ENCODE data around the gene TMED5. TPM values are rescaled to one million over a fixed set of nuclear protein-coding genes. Genes with fewer than 3 reads are reported as not detected.
"Not testable (repeated sequence)": the region's sequence is repeated elsewhere in the genome, so short reads cannot be mapped to it uniquely, and the experiment has no call there.

Gene TMED5
- polyA plus RNA-seq, 3 donors, result 74.3 to 119 (median 89.2) TPM

GRCh38 chr1:93186667-93187066, 6.5 kb upstream of the TMED5 start:
- no peak for DNase-seq (ENCODE audit: extremely low read depth in 1 of 11, low read depth in 9 of 11, low spot score in 4 of 11)

- peak in 1 of 11 donors; percentile 26 for DNase-seq (ENCODE audit: extremely low read depth in 1 of 11, low read depth in 9 of 11, low spot score in 4 of 11)
Observed at GRCh38 chr1:93180723-93181613, 755 bp upstream of the TMED5 start, which contains the start of gene CCDC18. TSS of gene CCDC18 (plus strand) at chr1:93180724. CDS start at chr1:93183362, 2,638 bp downstream.

GRCh38 chr1:93178418-93178817, 1.8 kb downstream of the TMED5 start:
- no peak for DNase-seq (ENCODE audit: extremely low read depth in 1 of 11, low read depth in 9 of 11, low spot score in 4 of 11)

GRCh38 chr1:93177991-93178390, 2.2 kb downstream of the TMED5 start:
- DNase-seq (ENCODE audit: extremely low read depth in 1 of 11, low read depth in 9 of 11, low spot score in 4 of 11), result peak in 1 of 11 donors; percentile 20

- DNase-seq (ENCODE audit: extremely low read depth in 1 of 11, low read depth in 9 of 11, low spot score in 4 of 11), result not testable (repeated sequence)
Observed at GRCh38 chr1:93174638-93175037, 5.6 kb downstream of the TMED5 start.

GRCh38 chr1:93172778-93173177, 7.4 kb downstream of the TMED5 start:
- DNase-seq (ENCODE audit: extremely low read depth in 1 of 11, low read depth in 9 of 11, low spot score in 4 of 11), result no peak

GRCh38 chr1:93171549-93172034, 8.6 kb downstream of the TMED5 start:
- DNase-seq (ENCODE audit: extremely low read depth in 1 of 11, low read depth in 9 of 11, low spot score in 4 of 11), result no peak

GRCh38 chr1:93170141-93170678, 10.0 kb downstream of the TMED5 start:
- DNase-seq (ENCODE audit: extremely low read depth in 1 of 11, low read depth in 9 of 11, low spot score in 4 of 11), result not testable (repeated sequence)

- DNase-seq (ENCODE audit: extremely low read depth in 1 of 11, low read depth in 9 of 11, low spot score in 4 of 11), result no peak
Observed at GRCh38 chr1:93167006-93167405, 13.2 kb downstream of the TMED5 start.

GRCh38 chr1:93165895-93166294, 14.3 kb downstream of the TMED5 start:
- DNase-seq (ENCODE audit: extremely low read depth in 1 of 11, low read depth in 9 of 11, low spot score in 4 of 11), result not testable (repeated sequence)

- no peak for DNase-seq (ENCODE audit: extremely low read depth in 1 of 11, low read depth in 9 of 11, low spot score in 4 of 11)
Observed at GRCh38 chr1:93164816-93165215, 15.4 kb downstream of the TMED5 start.

- not testable (repeated sequence) for DNase-seq (ENCODE audit: extremely low read depth in 1 of 11, low read depth in 9 of 11, low spot score in 4 of 11)
Observed at GRCh38 chr1:93163314-93163713, 16.9 kb downstream of the TMED5 start.

GRCh38 chr1:93159337-93159736, 20.9 kb downstream of the TMED5 start:
- DNase-seq (ENCODE audit: extremely low read depth in 1 of 11, low read depth in 9 of 11, low spot score in 4 of 11), result no peak

GRCh38 chr1:93155335-93155734, 24.9 kb downstream of the TMED5 start:
- no peak for DNase-seq (ENCODE audit: extremely low read depth in 1 of 11, low read depth in 9 of 11, low spot score in 4 of 11)

GRCh38 chr1:93154898-93155297, 25.3 kb downstream of the TMED5 start:
- DNase-seq (ENCODE audit: extremely low read depth in 1 of 11, low read depth in 9 of 11, low spot score in 4 of 11), result no peak

- DNase-seq (ENCODE audit: extremely low read depth in 1 of 11, low read depth in 9 of 11, low spot score in 4 of 11), result no peak
Observed at GRCh38 chr1:93152835-93153234, 27.4 kb downstream of the TMED5 start.

GRCh38 chr1:93151474-93151873, 28.7 kb downstream of the TMED5 start:
- no peak for DNase-seq (ENCODE audit: extremely low read depth in 1 of 11, low read depth in 9 of 11, low spot score in 4 of 11)

GRCh38 chr1:93150729-93151128, 29.5 kb downstream of the TMED5 start:
- peak in 1 of 11 donors; percentile 1 for DNase-seq (ENCODE audit: extremely low read depth in 1 of 11, low read depth in 9 of 11, low spot score in 4 of 11)

- no peak for DNase-seq (ENCODE audit: extremely low read depth in 1 of 11, low read depth in 9 of 11, low spot score in 4 of 11)
Observed at GRCh38 chr1:93148001-93148400, 32.2 kb downstream of the TMED5 start.

- no peak for DNase-seq (ENCODE audit: extremely low read depth in 1 of 11, low read depth in 9 of 11, low spot score in 4 of 11)
Observed at GRCh38 chr1:93143769-93144168, 36.4 kb downstream of the TMED5 start.

Data from renal cortex interstitium (tissue), 11 donors.